ENCODE measurements around the gene PTTG1IP2. TPM values are rescaled to one million over a fixed set of nuclear protein-coding genes. Genes with fewer than 3 reads are reported as not detected.

PTTG1IP2 gene
- total and polyA plus RNA-seq, 2 experiments from 2014 or later = not detected

DNA sequence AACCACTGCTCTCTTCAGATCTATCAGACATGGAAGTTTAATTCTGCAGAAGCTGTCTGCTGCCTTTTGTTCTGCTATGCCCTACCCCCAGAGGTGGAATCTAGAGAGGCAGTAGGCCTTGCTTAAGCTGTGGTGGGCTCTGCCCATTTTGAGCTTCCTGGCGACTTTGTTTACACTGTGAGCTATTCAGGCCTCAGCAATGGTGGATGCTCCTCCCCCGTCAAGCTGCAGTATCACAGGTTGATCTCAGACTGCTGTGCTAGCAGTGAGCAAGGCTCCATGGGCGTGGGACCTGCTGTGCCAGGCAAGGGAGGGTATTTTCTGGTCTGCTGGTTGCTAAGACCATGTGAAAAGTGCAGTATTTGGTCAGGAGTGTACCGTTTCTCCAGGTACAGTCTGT lies 81.6 kb downstream of the PTTG1IP2 start (continued):
- TF ChIP-seq, protein P1, sequence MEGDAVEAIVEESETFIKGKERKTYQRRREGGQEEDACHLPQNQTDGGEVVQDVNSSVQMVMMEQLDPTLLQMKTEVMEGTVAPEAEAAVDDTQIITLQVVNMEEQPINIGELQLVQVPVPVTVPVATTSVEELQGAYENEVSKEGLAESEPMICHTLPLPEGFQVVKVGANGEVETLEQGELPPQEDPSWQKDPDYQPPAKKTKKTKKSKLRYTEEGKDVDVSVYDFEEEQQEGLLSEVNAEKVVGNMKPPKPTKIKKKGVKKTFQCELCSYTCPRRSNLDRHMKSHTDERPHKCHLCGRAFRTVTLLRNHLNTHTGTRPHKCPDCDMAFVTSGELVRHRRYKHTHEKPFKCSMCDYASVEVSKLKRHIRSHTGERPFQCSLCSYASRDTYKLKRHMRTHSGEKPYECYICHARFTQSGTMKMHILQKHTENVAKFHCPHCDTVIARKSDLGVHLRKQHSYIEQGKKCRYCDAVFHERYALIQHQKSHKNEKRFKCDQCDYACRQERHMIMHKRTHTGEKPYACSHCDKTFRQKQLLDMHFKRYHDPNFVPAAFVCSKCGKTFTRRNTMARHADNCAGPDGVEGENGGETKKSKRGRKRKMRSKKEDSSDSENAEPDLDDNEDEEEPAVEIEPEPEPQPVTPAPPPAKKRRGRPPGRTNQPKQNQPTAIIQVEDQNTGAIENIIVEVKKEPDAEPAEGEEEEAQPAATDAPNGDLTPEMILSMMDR (conservative IDR thresholded peaks at IDR 0.05; ENCODE audit: low read depth in 2 of 2) = no peak

DNA sequence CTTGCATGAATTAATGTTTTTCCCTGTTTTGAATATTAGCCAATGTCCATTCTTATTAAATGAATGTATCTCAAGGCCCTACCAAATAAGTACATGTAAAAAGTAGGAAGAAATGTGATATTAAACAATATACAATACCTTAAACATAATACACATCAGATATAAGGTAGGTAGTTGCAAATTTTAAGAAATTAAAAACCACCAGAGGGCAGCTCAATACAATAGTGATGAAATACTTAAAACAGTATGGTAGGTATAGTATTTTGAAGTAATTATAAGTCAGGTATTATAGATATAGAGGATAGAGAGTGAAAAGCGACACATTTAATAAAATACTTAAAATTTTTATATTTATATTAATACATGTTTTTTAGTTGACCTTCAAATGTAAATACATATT lies 83.1 kb downstream of the PTTG1IP2 start:
- Mint-ChIP-seq H3K36me3 (ENCODE audit: low read depth) (no peaks in the 10 kb centered on the region; the same call in 2 of the 3 replicates), H3K4me3 (no peak overlapping the region), H3K9me3 (no peaks in the 10 kb centered on the region), H3K27ac (no peak overlapping the region), H3K27me3 (ENCODE audit: insufficient read depth, low read depth, poor library complexity) (no peaks in the 10 kb centered on the region), H3K4me1 (peaks cover 6% of the 10 kb centered on the region; the same call in 2 of the 3 replicates)
- Histone ChIP-seq H3K36me3 (ENCODE audit: insufficient read depth) (no peaks in the 10 kb centered on the region), H2AFZ (no peak overlapping the region), H3K4me3 (no peak overlapping the region), H3K4me2 (no peak overlapping the region), H3K4me1 (ENCODE audit: insufficient read depth) (0 out of 2 replicates have a peak, but pooled peaks cover 3% of the 10 kb centered on the region), H3K27me3 (ENCODE audit: insufficient read depth) (no peaks in the 10 kb centered on the region), H3F3A (replicated peaks; ENCODE audit: low read depth) (no peaks in the 10 kb centered on the region), H3K27ac (ENCODE audit: low read depth) (no peak overlapping the region), H3K79me2 (replicated peaks; ENCODE audit: insufficient read depth) (no peaks in the 10 kb centered on the region), H3K9me2 (ENCODE audit: insufficient read depth) (no peaks in the 10 kb centered on the region), H4K20me1 (replicated peaks; ENCODE audit: insufficient read depth) (no peaks in the 10 kb centered on the region)
- no peak for DNase-seq (ENCODE audit: low spot score)
- TF ChIP-seq, protein P2, sequence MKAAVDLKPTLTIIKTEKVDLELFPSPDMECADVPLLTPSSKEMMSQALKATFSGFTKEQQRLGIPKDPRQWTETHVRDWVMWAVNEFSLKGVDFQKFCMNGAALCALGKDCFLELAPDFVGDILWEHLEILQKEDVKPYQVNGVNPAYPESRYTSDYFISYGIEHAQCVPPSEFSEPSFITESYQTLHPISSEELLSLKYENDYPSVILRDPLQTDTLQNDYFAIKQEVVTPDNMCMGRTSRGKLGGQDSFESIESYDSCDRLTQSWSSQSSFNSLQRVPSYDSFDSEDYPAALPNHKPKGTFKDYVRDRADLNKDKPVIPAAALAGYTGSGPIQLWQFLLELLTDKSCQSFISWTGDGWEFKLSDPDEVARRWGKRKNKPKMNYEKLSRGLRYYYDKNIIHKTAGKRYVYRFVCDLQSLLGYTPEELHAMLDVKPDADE (IDR thresholded peaks at IDR 0.05) = no peak
- TF ChIP-seq JUNB (IDR thresholded peaks at IDR 0.05; ENCODE audit: unreplicated experiment) (no peak), STAT1 (IDR thresholded peaks at IDR 0.05; ENCODE audit: unreplicated experiment) (no peak), ZNF331 (CRISPR knock-in tag; IDR thresholded peaks at IDR 0.05; ENCODE audit: low read depth) (no peak)
- TF ChIP-seq, protein P3, sequence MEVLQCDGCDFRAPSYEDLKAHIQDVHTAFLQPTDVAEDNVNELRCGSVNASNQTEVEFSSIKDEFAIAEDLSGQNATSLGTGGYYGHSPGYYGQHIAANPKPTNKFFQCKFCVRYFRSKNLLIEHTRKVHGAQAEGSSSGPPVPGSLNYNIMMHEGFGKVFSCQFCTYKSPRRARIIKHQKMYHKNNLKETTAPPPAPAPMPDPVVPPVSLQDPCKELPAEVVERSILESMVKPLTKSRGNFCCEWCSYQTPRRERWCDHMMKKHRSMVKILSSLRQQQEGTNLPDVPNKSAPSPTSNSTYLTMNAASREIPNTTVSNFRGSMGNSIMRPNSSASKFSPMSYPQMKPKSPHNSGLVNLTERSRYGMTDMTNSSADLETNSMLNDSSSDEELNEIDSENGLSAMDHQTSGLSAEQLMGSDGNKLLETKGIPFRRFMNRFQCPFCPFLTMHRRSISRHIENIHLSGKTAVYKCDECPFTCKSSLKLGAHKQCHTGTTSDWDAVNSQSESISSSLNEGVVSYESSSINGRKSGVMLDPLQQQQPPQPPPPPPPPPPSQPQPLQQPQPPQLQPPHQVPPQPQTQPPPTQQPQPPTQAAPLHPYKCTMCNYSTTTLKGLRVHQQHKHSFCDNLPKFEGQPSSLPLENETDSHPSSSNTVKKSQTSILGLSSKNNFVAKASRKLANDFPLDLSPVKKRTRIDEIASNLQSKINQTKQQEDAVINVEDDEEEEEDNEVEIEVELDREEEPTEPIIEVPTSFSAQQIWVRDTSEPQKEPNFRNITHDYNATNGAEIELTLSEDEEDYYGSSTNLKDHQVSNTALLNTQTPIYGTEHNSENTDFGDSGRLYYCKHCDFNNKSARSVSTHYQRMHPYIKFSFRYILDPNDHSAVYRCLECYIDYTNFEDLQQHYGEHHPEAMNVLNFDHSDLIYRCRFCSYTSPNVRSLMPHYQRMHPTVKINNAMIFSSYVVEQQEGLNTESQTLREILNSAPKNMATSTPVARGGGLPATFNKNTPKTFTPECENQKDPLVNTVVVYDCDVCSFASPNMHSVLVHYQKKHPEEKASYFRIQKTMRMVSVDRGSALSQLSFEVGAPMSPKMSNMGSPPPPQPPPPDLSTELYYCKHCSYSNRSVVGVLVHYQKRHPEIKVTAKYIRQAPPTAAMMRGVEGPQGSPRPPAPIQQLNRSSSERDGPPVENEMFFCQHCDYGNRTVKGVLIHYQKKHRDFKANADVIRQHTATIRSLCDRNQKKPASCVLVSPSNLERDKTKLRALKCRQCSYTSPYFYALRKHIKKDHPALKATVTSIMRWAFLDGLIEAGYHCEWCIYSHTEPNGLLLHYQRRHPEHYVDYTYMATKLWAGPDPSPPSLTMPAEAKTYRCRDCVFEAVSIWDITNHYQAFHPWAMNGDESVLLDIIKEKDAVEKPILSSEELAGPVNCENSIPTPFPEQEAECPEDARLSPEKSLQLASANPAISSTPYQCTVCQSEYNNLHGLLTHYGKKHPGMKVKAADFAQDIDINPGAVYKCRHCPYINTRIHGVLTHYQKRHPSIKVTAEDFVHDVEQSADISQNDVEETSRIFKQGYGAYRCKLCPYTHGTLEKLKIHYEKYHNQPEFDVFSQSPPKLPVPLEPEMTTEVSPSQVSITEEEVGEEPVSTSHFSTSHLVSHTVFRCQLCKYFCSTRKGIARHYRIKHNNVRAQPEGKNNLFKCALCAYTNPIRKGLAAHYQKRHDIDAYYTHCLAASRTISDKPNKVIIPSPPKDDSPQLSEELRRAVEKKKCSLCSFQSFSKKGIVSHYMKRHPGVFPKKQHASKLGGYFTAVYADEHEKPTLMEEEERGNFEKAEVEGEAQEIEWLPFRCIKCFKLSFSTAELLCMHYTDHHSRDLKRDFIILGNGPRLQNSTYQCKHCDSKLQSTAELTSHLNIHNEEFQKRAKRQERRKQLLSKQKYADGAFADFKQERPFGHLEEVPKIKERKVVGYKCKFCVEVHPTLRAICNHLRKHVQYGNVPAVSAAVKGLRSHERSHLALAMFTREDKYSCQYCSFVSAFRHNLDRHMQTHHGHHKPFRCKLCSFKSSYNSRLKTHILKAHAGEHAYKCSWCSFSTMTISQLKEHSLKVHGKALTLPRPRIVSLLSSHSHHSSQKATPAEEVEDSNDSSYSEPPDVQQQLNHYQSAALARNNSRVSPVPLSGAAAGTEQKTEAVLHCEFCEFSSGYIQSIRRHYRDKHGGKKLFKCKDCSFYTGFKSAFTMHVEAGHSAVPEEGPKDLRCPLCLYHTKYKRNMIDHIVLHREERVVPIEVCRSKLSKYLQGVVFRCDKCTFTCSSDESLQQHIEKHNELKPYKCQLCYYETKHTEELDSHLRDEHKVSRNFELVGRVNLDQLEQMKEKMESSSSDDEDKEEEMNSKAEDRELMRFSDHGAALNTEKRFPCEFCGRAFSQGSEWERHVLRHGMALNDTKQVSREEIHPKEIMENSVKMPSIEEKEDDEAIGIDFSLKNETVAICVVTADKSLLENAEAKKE (CRISPR knock-in tag; IDR thresholded peaks at IDR 0.05) = no peak
- TF ChIP-seq, protein P1 (conservative IDR thresholded peaks at IDR 0.05; ENCODE audit: low read depth in 2 of 2) = peak in 1 of 2 experiments; percentile 34; a peak in 2 of 4 replicates
- no peak for ATAC-seq

Measured in GM23338 (cell line).